ENCODE data around the gene RAB3B. TPM values are rescaled to one million over a fixed set of nuclear protein-coding genes. Genes with fewer than 3 reads are reported as not detected.

Gene RAB3B
- total RNA-seq, 2 experiments from 2014 or later = 0.10 to 0.12 TPM

GRCh38 chr1:51962486-51963356 lies 27.8 kb downstream of the RAB3B start:
- Mint-ChIP-seq H3K27me3 (ENCODE audit: low read depth) (no peaks in the 10 kb centered on the region), H3K4me3 (no peak overlapping the region), H3K4me1 (ENCODE audit: low read depth) (no peaks in the 10 kb centered on the region), H3K27ac (no peak overlapping the region), H3K36me3 (ENCODE audit: low read depth) (no peaks in the 10 kb centered on the region), H3K9me3 (no peaks in the 10 kb centered on the region)
- CTCF ChIA-PET = interaction anchor here (0.6 kb wide), 1 partner anchor 195 kb away, joined by 6 read pairs; no protein-coding TSS in a partner anchor
- no peak for DNase-seq
- intact Hi-C loops (cut with micrococcal nuclease) = no loop called here

DNA sequence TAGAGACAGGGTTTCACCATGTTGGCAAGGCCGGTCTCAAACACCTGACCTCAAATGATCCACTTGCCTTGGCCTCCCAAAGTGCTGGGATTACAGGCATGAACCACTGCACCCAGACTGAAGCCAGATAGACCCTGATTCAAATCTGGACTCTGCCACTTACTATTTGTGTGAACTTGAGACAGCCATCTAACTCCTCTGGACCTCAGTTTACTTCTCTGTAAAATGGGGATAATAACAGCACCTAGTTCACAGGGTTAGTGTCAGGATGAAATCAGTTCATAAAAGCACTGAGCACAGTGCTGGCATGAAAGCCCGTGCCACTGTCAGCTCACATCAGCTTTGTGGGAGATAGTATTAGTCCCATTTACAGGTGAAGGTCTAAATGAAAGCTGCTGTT lies 28.5 kb downstream of the RAB3B start:
- CTCF ChIA-PET = interaction anchor here (0.6 kb wide), 1 partner anchor 195 kb away, joined by 6 read pairs; no protein-coding TSS in a partner anchor
- Mint-ChIP-seq H3K4me3 (no peak overlapping the region), H3K36me3 (ENCODE audit: low read depth) (no peaks in the 10 kb centered on the region), H3K9me3 (no peaks in the 10 kb centered on the region), H3K27me3 (ENCODE audit: low read depth) (no peaks in the 10 kb centered on the region), H3K27ac (no peak overlapping the region), H3K4me1 (ENCODE audit: low read depth) (no peaks in the 10 kb centered on the region)
- DNase-seq = no peak
- intact Hi-C loops (cut with micrococcal nuclease) = no loop called here

DNA sequence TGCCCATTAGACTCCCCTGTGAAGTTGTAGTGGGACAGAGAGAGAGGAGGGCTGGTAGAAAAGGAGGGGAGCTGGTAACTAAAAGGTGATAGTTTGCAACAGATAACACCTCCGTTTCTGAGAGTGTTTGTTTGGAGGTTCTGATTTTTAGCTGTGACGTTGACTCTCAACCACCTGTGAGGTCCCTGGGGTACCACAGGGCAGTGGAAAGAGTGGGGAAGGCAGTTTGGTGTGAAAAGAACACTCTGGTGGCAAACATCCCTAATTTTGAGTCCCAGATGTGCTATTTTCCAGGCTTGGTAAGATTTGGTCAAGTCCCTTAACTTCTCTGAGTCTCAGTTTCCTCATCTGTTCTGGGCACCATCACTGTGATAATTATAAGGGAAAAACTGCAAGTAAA lies 29.3 kb downstream of the RAB3B start:
- no peak overlapping the region for H3K4me3 Mint-ChIP-seq
- intact Hi-C loops (cut with micrococcal nuclease) = no loop called here
- no peak overlapping the region for H3K27ac Mint-ChIP-seq
- CTCF ChIA-PET = no interaction called here
- H3K36me3 Mint-ChIP-seq (ENCODE audit: low read depth) = no peaks in the 10 kb centered on the region
- H3K27me3 Mint-ChIP-seq (ENCODE audit: low read depth) = no peaks in the 10 kb centered on the region
- no peaks in the 10 kb centered on the region for H3K4me1 Mint-ChIP-seq (ENCODE audit: low read depth)
- DNase-seq = no peak
- H3K9me3 Mint-ChIP-seq = no peaks in the 10 kb centered on the region

GRCh38 chr1:51960262-51960661 lies 30.2 kb downstream of the RAB3B start:
- Mint-ChIP-seq H3K9me3 (no peaks in the 10 kb centered on the region), H3K4me3 (no peak overlapping the region), H3K4me1 (ENCODE audit: low read depth) (no peaks in the 10 kb centered on the region), H3K36me3 (ENCODE audit: low read depth) (no peaks in the 10 kb centered on the region), H3K27me3 (ENCODE audit: low read depth) (no peaks in the 10 kb centered on the region), H3K27ac (no peak overlapping the region)
- no peak for DNase-seq
- CTCF ChIA-PET = interaction anchor here (0.5 kb wide), 1 partner anchor 28 kb away, joined by 3 read pairs; no protein-coding TSS in a partner anchor
- intact Hi-C loops (cut with micrococcal nuclease) = no loop called here

DNA sequence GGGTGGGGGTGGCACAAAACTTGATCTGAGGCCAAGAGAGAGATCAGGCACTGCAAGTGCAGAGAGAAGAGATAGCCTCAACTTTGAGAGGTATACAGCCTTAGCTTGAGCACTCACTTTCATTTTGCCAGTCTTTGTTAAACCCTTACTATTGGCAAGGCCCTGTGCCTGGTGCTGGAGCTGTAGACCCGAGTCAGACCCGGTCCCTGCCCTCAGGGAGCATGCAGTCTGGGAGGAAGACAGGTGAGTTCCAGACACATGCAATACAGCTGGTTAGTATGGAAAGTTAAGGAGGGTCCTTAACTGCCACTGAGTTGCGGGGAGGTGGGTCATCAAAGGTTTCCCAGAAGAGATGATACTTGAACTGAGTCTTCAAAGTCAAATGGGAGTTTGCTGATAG lies 31.7 kb downstream of the RAB3B start:
- H3K4me1 Mint-ChIP-seq (ENCODE audit: low read depth) = no peaks in the 10 kb centered on the region
- no peaks in the 10 kb centered on the region for H3K27me3 Mint-ChIP-seq (ENCODE audit: low read depth)
- H3K27ac Mint-ChIP-seq = no peak overlapping the region
- H3K9me3 Mint-ChIP-seq = no peaks in the 10 kb centered on the region
- intact Hi-C loops (cut with micrococcal nuclease) = no loop called here
- no peak for DNase-seq
- H3K4me3 Mint-ChIP-seq = no peak overlapping the region
- CTCF ChIA-PET = no interaction called here
- no peaks in the 10 kb centered on the region for H3K36me3 Mint-ChIP-seq (ENCODE audit: low read depth)

GRCh38 chr1:51957618-51958017 lies 32.9 kb downstream of the RAB3B start:
- no peak for DNase-seq
- Mint-ChIP-seq H3K36me3 (ENCODE audit: low read depth) (no peaks in the 10 kb centered on the region), H3K4me1 (ENCODE audit: low read depth) (peaks cover 4% of the 10 kb centered on the region), H3K9me3 (no peaks in the 10 kb centered on the region), H3K4me3 (no peak overlapping the region), H3K27me3 (ENCODE audit: low read depth) (no peaks in the 10 kb centered on the region), H3K27ac (no peak overlapping the region)
- intact Hi-C loops (cut with micrococcal nuclease) = no loop called here
- CTCF ChIA-PET = no interaction called here

DNA sequence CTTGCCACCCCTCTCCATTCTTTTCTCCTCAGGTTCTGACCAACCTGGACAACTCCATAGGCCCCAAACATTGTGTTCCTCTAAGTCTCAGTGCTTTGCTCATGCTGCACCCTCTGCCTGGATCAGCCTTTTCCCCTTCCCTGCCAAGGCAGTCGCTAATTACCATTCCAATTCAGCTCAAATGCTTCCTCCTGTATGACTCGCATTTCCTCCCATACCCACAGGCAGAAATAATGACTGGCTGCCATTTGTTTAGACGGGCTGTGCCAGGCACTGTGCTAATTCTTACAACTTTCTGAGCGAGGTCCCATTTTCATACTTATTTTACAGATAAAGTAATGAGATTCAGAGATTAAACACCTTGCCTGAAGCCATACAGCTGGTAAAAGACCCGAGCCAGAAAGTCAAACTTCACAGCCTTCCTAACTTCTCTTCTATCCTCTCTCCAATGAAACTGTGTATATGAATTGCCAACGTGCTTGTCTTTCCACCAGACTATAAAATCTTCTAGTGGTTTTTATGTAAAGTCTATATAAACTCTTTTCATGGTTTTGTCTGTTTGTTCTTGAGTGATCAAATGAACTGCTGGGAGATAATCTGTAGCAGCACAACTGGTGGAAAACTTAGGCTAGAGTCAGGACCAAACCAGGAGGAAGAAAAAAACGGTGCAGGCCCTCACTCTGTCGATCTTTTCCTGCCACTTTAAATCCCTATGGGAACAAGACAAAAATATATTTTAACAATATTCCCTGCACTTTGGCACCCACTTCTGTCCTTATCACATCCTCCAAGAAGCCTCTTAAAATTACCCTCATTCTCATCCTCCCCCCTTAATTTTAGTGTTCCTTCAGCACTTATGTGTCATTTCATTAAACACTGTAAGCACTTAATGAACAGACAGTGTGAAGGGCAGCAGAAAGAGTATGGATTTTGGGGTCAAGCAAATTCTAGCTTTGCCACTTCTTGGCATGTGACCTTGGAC lies 33.7 kb downstream of the RAB3B start:
- Mint-ChIP-seq H3K27me3 (ENCODE audit: low read depth) (no peaks in the 10 kb centered on the region), H3K36me3 (ENCODE audit: low read depth) (no peaks in the 10 kb centered on the region), H3K4me3 (no peak overlapping the region), H3K4me1 (ENCODE audit: low read depth) (peaks cover 4% of the 10 kb centered on the region), H3K27ac (no peak overlapping the region), H3K9me3 (no peaks in the 10 kb centered on the region)
- intact Hi-C loops (cut with micrococcal nuclease) = no loop called here
- DNase-seq = no peak
- CTCF ChIA-PET = no interaction called here

GRCh38 chr1:51955797-51956527 lies 34.5 kb downstream of the RAB3B start:
- CTCF ChIA-PET = no interaction called here
- no peaks in the 10 kb centered on the region for H3K9me3 Mint-ChIP-seq
- no peak overlapping the region for H3K4me3 Mint-ChIP-seq
- no peak for DNase-seq
- no peaks in the 10 kb centered on the region for H3K36me3 Mint-ChIP-seq (ENCODE audit: low read depth)
- peaks cover 4% of the 10 kb centered on the region for H3K4me1 Mint-ChIP-seq (ENCODE audit: low read depth)
- intact Hi-C loops (cut with micrococcal nuclease) = no loop called here
- H3K27ac Mint-ChIP-seq = no peak overlapping the region
- no peaks in the 10 kb centered on the region for H3K27me3 Mint-ChIP-seq (ENCODE audit: low read depth)

DNA sequence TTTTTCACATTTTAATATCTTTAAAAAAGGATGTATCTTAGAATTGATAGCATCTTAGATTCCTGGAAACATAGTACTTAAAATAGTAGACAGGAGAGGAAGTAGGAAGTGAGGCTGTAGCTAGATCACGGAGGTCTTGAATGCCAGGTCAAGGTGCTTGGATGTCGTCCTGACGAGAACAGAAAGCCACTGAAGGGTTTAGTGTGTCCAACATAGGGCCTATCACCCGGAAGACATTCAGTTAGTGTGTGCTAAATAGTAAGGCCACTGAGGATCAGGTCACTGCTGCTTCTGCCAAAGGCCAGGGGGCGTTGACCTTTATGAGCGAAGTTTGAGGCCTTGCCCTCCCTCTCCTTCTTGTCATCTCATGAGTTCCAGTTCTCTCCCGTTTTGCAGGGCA lies 35.7 kb downstream of the RAB3B start:
- Mint-ChIP-seq H3K27me3 (ENCODE audit: low read depth) (peaks cover 5% of the 10 kb centered on the region), H3K27ac (no peak overlapping the region), H3K9me3 (peaks cover 2% of the 10 kb centered on the region), H3K36me3 (ENCODE audit: low read depth) (no peaks in the 10 kb centered on the region), H3K4me3 (no peak overlapping the region), H3K4me1 (ENCODE audit: low read depth) (peaks cover 4% of the 10 kb centered on the region)
- DNase-seq = no peak
- intact Hi-C loops (cut with micrococcal nuclease) = no loop called here
- CTCF ChIA-PET = interaction anchor here (1.1 kb wide), 1 partner anchor 59 kb away, joined by 3 read pairs; no protein-coding TSS in a partner anchor

DNA sequence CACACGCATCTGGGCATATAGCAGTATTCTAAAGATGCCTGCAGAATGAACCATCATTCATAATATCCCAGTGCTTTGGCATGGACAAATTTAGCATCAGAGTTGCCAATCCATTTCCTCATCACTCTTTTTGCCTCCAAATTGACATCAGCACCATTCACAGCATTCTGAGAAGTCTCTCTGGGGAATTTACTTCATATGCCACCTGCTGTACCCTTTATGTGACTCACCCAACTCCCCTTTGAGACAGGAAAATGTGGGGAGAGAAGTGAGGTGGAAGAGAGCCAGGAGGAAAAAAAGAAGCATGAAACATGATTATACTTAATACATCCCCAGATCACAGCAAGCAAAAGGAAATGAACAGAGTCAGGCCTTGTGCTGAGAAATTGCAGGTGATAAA lies 37.4 kb downstream of the RAB3B start:
- Mint-ChIP-seq H3K9me3 (peaks cover 3% of the 10 kb centered on the region), H3K27me3 (ENCODE audit: low read depth) (peaks cover 7% of the 10 kb centered on the region), H3K4me1 (ENCODE audit: low read depth) (peaks cover 4% of the 10 kb centered on the region), H3K27ac (no peak overlapping the region), H3K4me3 (no peak overlapping the region), H3K36me3 (ENCODE audit: low read depth) (no peaks in the 10 kb centered on the region)
- CTCF ChIA-PET = interaction anchor here (0.7 kb wide), 1 partner anchor 1205 kb away, joined by 3 read pairs; no protein-coding TSS in a partner anchor
- intact Hi-C loops (cut with micrococcal nuclease) = no loop called here
- DNase-seq = no peak

GRCh38 chr1:51952638-51953037 lies 37.9 kb downstream of the RAB3B start:
- CTCF ChIA-PET = interaction anchor here (0.7 kb wide), 1 partner anchor 1206 kb away, joined by 3 read pairs; no protein-coding TSS in a partner anchor
- Mint-ChIP-seq H3K27me3 (ENCODE audit: low read depth) (peaks cover 7% of the 10 kb centered on the region), H3K36me3 (ENCODE audit: low read depth) (no peaks in the 10 kb centered on the region), H3K9me3 (peaks cover 3% of the 10 kb centered on the region), H3K27ac (no peak overlapping the region), H3K4me3 (no peak overlapping the region), H3K4me1 (ENCODE audit: low read depth) (peaks cover 4% of the 10 kb centered on the region)
- DNase-seq = no peak
- intact Hi-C loops (cut with micrococcal nuclease) = no loop called here

- Mint-ChIP-seq H3K4me3 (no peak overlapping the region), H3K4me1 (ENCODE audit: low read depth) (peaks cover 4% of the 10 kb centered on the region), H3K9me3 (peaks cover 3% of the 10 kb centered on the region), H3K36me3 (ENCODE audit: low read depth) (no peaks in the 10 kb centered on the region), H3K27ac (no peak overlapping the region), H3K27me3 (ENCODE audit: low read depth) (peaks cover 7% of the 10 kb centered on the region)
- intact Hi-C loops (cut with micrococcal nuclease) = no loop called here
- no peak for DNase-seq
- CTCF ChIA-PET = no interaction called here
Observed at GRCh38 chr1:51950701-51951100, 39.8 kb downstream of the RAB3B start.
